ENCODE data around the gene TMEM250. TPM values are rescaled to one million over a fixed set of nuclear protein-coding genes. Genes with fewer than 3 reads are reported as not detected.

Gene TMEM250
- total and polyA plus RNA-seq, 4 donors, result 6.7 to 19.5 (median 17.2) TPM

- DNase-seq (ENCODE audit: low spot score), result no peak
- H3K9ac ChIP-seq (ENCODE audit: low read depth in 1 of 2, low read length in 2 of 2), result no peak overlapping the region
- no peaks in the 10 kb centered on the region for H3K9me3 ChIP-seq (ENCODE audit: control insufficient read depth in 4 of 4, low read length in 3 of 4)
- 78% methylated on average over 11 of the region's 11 CpGs for WGBS
- H3K4me1 ChIP-seq (ENCODE audit: control insufficient read depth in 4 of 4, insufficient read depth in 4 of 4, low read length in 3 of 4), result peaks cover 16 to 25% (median 24%) of the 10 kb centered on the region in 4 donors
- H3K27me3 ChIP-seq (ENCODE audit: control insufficient read depth in 4 of 4, insufficient read depth in 4 of 4, low read length in 3 of 4), result no peaks in the 10 kb centered on the region
- no peak for TF ChIP-seq YY1 (IDR thresholded peaks at IDR 0.05)
- TF ChIP-seq RXRA (IDR thresholded peaks at IDR 0.05), result no peak
- TF ChIP-seq FOXA2 (IDR thresholded peaks at IDR 0.05), result no peak
- no peak for TF ChIP-seq ATF3 (IDR thresholded peaks at IDR 0.05)
- TF ChIP-seq ZBTB33 (IDR thresholded peaks at IDR 0.05), result no peak
- TF ChIP-seq, protein P1, sequence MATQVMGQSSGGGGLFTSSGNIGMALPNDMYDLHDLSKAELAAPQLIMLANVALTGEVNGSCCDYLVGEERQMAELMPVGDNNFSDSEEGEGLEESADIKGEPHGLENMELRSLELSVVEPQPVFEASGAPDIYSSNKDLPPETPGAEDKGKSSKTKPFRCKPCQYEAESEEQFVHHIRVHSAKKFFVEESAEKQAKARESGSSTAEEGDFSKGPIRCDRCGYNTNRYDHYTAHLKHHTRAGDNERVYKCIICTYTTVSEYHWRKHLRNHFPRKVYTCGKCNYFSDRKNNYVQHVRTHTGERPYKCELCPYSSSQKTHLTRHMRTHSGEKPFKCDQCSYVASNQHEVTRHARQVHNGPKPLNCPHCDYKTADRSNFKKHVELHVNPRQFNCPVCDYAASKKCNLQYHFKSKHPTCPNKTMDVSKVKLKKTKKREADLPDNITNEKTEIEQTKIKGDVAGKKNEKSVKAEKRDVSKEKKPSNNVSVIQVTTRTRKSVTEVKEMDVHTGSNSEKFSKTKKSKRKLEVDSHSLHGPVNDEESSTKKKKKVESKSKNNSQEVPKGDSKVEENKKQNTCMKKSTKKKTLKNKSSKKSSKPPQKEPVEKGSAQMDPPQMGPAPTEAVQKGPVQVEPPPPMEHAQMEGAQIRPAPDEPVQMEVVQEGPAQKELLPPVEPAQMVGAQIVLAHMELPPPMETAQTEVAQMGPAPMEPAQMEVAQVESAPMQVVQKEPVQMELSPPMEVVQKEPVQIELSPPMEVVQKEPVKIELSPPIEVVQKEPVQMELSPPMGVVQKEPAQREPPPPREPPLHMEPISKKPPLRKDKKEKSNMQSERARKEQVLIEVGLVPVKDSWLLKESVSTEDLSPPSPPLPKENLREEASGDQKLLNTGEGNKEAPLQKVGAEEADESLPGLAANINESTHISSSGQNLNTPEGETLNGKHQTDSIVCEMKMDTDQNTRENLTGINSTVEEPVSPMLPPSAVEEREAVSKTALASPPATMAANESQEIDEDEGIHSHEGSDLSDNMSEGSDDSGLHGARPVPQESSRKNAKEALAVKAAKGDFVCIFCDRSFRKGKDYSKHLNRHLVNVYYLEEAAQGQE (IDR thresholded peaks at IDR 0.05), result no peak
- no peak for TF ChIP-seq TAF1 (conservative IDR thresholded peaks at IDR 0.05)
- TF ChIP-seq SP1 (IDR thresholded peaks at IDR 0.05), result no peak
- no peak for TF ChIP-seq EGR1 (IDR thresholded peaks at IDR 0.05; ENCODE audit: low read depth in 2 of 2)
- TF ChIP-seq NR2F2 (IDR thresholded peaks at IDR 0.05), result no peak
- no peak for TF ChIP-seq GABPA (IDR thresholded peaks at IDR 0.05 in 1 of 2, conservative IDR thresholded peaks at IDR 0.05 in 1 of 2)
- TF ChIP-seq, protein P2, sequence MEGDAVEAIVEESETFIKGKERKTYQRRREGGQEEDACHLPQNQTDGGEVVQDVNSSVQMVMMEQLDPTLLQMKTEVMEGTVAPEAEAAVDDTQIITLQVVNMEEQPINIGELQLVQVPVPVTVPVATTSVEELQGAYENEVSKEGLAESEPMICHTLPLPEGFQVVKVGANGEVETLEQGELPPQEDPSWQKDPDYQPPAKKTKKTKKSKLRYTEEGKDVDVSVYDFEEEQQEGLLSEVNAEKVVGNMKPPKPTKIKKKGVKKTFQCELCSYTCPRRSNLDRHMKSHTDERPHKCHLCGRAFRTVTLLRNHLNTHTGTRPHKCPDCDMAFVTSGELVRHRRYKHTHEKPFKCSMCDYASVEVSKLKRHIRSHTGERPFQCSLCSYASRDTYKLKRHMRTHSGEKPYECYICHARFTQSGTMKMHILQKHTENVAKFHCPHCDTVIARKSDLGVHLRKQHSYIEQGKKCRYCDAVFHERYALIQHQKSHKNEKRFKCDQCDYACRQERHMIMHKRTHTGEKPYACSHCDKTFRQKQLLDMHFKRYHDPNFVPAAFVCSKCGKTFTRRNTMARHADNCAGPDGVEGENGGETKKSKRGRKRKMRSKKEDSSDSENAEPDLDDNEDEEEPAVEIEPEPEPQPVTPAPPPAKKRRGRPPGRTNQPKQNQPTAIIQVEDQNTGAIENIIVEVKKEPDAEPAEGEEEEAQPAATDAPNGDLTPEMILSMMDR (IDR thresholded peaks at IDR 0.05; ENCODE audit: low read depth, low read length, missing input control), result no peak
- TF ChIP-seq MAX (IDR thresholded peaks at IDR 0.05), result no peak
- TF ChIP-seq HNF4G (IDR thresholded peaks at IDR 0.05), result no peak
- TF ChIP-seq JUND (IDR thresholded peaks at IDR 0.05), result no peak
- TF ChIP-seq FOXA1 (IDR thresholded peaks at IDR 0.05), result no peak
- no peak for TF ChIP-seq RAD21 (IDR thresholded peaks at IDR 0.05)
- no peak for TF ChIP-seq HNF4A (conservative IDR thresholded peaks at IDR 0.05)
- H3K36me3 ChIP-seq (ENCODE audit: control insufficient read depth in 4 of 4, insufficient read depth in 3 of 4, low read depth in 1 of 4, low read length in 3 of 4), result peaks cover 0 to 5% (median 3%) of the 10 kb centered on the region in 4 donors
- no peak overlapping the region for H3K27ac ChIP-seq (ENCODE audit: low read depth in 1 of 2, low read length in 2 of 2)
- H3K4me3 ChIP-seq (ENCODE audit: low read depth in 1 of 3, low read length in 3 of 3), result no peak overlapping the region
Measured at GRCh38 chr9:136112541-136112940, 6.1 kb downstream of the TMEM250 start.

Measured in liver (tissue), 9 donors.